GM19324 (cell line): Measurements from ENCODE around the gene NKD2.

Experiments
- ATAC-seq: cut with Tn5 transposase; IDR thresholded peaks from one replicate; pipeline ENCODE4 v1.9.1; 2021; ENCODE audit warnings: mild to moderate bottlenecking, moderate library complexity; ENCODE audit not compliant: unreplicated experiment, low FRiP score

Gene NKD2

DNA sequence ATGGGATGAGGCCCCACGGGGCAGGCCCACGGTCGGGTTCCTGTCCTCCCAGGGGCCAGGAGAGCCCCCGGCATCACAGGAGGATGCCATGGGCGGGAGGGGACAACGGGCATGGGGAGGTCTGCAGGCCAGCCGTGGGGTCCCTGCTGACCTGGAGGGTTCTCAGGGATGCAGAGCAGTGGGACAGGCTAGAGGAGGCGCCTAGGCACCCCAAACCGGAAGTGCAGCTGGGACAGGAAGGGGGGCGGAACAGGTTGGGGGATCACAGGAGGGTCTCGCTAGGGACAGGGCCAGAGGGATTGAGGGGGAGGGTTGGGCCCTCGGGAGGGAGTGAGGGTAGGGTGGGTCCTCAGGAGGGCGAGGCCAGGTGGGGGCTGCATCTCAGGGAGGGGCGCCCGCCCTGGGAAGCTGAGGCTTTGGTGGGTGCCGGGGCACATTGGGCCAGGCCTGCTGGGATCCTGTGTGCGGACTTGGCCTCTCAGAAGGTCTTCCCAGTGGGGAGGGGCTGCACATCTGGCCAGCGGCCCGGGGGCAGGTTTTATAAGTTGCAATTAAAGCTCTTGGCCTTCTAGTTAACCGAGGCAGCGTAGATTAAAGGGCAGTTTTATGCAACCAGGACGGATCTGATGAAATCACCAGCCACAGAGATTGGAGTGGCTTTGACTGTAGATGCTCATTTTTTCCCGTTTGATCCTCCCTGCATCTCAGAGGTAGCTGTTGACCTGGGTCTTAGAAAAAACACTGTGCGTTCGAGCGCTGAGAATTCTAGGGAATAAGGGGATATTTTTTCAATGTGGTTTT, 20.1 kb downstream of the NKD2 start:
- no peak for ATAC-seq

DNA sequence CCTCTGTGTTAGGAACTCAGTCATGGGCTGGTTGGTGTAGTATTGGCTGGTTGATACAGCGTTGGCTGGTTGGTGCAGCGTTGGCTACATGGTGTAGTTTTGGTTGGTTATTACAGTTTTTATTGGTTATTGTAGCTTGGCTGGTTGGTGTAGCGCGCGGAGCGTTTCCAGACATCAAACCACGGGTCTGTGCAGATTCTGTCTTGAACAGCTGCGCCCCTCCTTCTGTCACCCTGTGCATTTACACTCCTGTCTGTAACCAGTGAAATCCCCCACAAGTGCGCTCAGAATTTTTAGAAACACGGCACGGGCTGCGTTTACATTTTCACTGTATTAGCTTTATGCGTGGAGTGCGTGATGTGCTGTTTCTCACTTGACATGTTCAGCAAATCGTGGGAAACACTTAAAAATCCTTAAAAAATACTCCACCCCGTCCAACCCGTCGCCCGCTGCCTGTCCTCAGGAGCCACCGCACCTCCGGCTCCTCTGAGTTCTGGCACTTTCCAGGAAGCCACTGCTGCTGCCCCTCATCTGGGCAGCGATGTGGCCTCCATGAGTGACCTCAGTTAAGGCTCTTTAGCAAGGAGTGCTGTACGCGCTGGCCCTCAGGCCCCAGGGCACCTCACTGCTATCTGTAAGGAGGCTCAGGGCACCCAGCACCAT, 20.8 kb downstream of the NKD2 start:
- ATAC-seq, result no peak

- no peak for ATAC-seq
Measured at GRCh38 chr5:1029945-1030625, 21.5 kb downstream of the NKD2 start.

GRCh38 chr5:1030801-1031271, 22.2 kb downstream of the NKD2 start:
- ATAC-seq, result no peak

DNA sequence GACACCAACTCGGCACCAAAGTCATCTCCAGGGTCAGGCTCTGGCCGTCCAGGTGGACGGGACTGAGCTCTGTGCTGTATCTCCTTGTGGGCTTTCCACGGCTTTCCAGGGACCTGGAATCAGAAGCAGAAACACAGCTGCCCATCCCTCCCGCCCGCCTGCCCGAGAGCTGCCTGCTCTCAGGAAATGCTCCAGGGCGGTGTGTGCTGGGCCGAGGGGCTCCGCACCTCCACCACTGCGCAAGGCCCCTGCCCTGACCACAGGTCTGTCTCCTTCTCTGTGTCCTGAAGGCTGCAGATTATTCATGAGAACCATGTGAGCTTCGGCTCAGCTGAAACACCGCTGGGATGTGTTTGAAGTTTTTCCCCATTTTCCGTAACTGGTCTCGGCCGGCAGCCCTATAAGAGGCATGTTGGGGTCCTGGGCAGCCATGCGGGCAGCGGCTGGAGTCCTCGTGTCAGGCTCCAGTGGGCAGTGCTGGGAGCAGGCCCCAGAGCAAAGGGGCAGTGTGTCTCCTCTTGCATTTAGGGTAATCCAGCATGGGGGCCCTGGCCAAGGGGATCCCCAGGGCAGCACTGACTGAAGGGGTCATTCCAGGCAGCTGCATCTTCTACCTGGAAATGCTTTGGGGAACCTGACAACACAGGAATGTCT, 22.8 kb downstream of the NKD2 start:
- no peak for ATAC-seq

DNA sequence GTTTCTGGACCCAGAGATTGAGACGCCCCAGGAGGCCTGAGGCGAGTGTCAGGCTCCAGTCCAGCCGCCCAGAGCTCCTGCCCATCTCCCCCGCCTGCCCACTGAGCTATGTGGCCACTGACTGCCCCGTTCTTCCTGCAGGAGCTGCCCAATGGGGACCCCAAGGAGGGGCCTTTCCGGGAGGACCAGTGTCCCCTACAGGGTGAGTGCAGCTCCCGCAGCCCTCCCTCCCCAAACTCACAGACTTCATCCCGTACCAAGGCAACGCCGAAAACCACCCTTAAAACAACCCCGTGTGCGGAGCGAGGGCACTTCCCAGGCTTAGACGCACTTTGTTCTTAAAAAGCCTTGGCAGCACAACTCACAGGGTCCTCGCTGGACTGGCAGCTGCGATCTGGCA, 23.4 kb downstream of the NKD2 start:
- ATAC-seq, result no peak

GRCh38 chr5:1032551-1033027, 24.0 kb downstream of the NKD2 start:
- no peak for ATAC-seq

DNA sequence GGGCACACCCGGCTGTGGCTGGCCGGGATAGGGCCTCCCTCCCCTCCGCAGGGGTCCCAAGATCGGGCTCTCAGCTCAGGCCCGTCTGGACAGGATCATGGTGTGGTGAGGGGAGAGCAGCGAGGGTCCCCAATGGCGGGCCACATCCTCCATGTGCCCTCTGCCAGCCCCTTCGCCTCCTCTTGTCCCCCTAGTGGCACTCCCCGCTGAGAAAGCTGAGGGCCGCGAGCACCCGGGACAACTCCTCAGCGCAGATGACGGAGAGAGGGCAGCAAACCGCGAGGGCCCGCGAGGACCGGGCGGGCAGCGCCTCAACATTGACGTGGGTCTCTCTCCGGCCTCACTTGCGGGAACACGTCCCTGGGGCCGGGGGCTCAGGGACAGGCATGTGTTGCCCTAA, 24.6 kb downstream of the NKD2 start:
- ATAC-seq, result no peak

DNA sequence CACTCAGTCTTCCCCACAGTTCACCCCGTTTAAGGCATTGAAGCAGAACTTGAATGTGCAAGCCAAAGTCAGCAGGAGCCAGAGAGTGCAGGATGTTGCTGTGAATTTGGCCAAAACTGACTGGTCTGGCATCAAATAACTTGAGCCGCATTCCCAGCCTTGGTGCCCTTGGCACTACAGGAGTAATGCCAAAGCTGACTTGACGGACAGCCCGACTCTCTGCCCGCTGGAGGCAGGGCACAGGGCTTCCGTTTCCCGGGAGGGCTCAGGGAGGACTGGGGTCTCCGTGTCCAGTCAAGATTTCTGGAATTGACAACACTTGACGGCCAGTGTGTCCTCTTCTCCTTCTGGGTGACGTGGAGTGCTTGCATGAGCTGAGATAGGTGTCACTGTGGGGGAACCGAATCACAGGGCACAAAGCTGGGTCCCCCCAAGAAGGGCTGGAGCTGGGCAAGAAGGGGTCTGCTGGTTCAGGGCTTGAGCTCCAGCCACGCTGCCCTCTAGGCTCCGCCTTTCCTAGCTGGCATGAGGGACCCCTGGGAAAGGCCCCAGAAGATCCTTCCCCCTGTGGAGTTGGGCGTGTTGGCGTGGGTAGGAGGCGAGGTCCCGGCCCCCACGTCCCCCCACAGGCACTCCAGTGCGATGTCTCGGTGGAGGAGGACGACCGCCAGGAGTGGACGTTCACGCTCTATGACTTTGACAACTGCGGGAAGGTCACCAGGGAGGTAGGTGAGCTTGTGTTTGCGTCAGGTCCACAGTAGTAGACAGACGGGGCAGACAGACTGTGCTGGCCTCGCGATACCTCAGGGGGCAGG, 25.2 kb downstream of the NKD2 start:
- no peak for ATAC-seq

DNA sequence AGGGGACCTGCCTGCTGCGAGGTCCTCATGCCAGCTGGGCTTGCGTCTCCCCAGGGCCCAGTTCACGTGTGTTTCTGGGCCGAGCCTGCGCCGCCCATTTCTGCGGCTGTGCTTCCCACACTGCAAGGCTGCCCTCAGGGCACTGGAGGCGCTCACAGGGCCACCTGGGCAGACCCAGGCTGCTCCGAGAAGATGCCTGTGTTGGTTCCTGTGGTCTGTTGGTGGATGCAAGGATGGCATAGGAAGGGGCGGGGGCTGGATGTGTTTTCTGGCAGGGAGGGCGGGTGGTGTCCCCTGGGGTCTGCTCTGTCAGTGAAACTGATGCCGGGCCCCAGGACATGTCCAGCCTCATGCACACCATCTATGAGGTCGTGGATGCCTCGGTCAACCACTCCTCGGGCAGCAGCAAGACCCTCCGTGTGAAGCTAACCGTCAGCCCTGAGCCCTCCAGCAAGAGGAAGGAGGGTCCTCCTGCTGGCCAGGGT, 25.9 kb downstream of the NKD2 start:
- ATAC-seq, result no peak

DNA sequence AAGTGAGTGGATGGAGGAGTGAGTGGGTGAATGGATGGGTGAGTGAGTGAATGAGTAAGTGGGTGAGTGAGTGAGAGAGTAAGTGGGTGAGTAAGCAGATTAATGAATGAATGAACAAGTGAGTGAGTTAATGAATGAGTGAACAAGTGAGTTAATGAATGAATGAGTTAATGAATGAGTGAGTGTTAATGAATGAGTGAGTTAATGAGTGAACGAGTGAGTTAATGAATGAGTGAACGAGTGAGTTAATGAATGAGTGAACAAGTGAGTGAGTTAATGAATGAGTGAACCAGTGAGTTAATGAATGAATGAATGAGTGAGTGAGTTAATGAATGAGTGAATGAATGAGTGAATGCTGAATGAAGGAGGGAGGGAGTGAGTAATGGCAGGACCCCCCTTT, 26.4 kb downstream of the NKD2 start:
- no peak for ATAC-seq

GRCh38 chr5:1035421-1036405, 27.1 kb downstream of the NKD2 start:
- ATAC-seq, result no peak

DNA sequence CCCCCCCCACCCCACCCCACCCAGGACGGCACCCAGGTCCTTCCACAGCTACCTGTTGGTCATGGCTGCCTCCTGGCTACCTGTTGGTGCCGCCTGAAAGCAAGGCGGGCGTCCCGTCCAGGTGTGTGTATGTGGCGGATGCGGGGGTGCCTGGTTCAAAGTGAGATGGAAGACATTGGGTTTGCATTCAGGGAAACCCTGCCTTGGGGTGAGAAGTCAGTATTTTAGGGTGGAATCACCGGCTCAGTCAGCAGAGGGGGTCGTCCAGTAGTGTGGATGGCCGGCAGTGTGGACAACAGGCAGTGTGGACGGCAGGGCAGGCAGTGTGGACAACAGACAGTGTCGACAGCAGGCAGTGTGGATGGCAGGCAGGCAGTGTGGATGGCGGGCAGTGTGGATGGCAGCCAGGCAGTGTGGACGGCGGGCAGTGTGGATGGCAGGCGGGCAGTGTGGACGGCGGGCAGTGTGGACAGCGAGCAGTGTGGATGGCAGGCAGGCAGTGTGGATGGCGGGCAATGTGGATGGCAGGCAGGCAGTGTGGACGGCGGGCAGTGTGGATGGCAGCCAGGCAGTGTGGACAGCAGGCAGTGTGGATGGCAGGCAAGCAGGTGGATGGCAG, 28.0 kb downstream of the NKD2 start:
- no peak for ATAC-seq

- no peak for ATAC-seq
Measured at GRCh38 chr5:1037123-1037670, 28.6 kb downstream of the NKD2 start.

GRCh38 chr5:1037671-1038416, 29.2 kb downstream of the NKD2 start:
- no peak for ATAC-seq

- ATAC-seq, result no peak
Measured at GRCh38 chr5:1038417-1039209, 30.0 kb downstream of the NKD2 start.

DNA sequence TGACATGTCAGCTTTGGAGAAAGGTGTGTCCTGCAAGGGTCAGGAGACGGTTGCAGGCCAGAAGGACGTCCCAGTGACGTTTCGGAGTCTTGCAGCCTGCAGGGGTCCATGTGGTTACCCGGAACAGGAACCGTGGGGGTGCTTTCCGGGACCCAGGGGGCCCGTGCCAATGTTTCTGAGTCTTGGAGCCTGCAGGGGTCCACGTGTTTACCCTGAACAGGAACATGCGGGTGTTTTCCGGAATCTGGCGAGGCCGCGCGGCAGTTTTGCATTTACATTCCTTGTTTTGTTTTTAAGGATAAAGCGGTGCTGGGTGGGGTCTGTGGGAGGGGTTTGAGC, 30.6 kb downstream of the NKD2 start:
- no peak for ATAC-seq
